Measurements from ENCODE around the gene PTPRQ.
"Not testable (repeated sequence)": the region's sequence is repeated elsewhere in the genome, so short reads cannot be mapped to it uniquely, and the experiment has no call there.

Gene PTPRQ

DNA sequence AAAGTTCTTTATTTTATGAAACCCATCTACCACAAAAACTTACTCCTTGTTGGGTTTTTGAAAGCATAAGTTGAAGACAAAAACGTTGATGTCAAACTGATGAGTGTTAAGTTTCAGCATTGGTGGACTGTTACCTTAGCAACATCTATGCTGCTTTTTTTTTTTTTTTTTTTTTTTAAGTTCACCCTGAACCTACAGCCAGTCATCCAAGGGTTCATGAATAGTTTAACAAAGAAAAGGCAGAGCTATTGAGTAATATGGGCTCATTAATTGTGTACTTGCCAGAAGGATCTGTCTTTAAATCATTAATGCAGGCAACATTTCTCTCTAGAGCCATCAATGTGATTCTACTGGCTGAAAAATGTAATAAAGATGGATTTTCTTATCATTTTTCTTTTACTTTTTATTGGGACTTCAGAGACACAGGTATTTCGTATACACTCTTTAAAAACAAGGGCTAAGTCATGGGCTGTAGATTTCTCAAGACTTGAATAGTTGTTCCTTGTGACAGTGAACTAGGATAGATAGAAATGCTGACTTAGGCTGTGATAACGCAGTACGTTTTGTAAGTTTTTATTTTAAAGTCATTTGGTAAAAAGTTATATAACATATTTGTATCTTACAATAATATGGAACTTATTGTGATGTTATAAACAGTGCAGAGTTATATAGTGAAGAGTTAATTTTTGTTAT lies at the start of gene PTPRQ:
Gene PTPRQ (plus strand): TSS at position 262 of the 693 bp plus-strand sequence. CDS start 111 bp downstream, at position 373.
- DNase-seq: no peak

GRCh38 chr12:80400571-80400991 lies 43.5 kb upstream of the PTPRQ start:
- no peak for DNase-seq

GRCh38 chr12:80401191-80401590 lies 42.8 kb upstream of the PTPRQ start:
- no peak for DNase-seq

DNA sequence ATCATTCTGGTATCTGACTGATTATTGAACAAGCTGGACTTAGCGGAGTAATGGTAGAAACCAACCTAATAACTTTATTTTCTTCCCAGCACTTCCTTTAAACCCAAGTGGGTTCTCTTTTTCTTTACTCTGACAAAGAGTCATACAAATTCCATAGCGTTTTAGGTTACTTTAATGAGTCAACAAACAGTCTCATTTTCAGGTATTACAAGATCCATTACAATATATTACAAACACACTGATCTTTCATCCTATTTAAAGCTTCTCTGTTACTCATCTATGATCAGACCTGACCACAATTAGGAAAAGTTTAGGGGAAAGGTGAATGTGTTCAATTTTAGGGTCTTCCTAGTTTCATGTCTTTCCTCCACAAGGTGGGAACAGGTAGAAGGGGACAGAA lies 39.4 kb upstream of the PTPRQ start:
- no peak for DNase-seq

GRCh38 chr12:80406253-80406652 lies 37.8 kb upstream of the PTPRQ start:
- DNase-seq: no peak

GRCh38 chr12:80411787-80412186 lies 32.2 kb upstream of the PTPRQ start:
- no peak for DNase-seq

DNA sequence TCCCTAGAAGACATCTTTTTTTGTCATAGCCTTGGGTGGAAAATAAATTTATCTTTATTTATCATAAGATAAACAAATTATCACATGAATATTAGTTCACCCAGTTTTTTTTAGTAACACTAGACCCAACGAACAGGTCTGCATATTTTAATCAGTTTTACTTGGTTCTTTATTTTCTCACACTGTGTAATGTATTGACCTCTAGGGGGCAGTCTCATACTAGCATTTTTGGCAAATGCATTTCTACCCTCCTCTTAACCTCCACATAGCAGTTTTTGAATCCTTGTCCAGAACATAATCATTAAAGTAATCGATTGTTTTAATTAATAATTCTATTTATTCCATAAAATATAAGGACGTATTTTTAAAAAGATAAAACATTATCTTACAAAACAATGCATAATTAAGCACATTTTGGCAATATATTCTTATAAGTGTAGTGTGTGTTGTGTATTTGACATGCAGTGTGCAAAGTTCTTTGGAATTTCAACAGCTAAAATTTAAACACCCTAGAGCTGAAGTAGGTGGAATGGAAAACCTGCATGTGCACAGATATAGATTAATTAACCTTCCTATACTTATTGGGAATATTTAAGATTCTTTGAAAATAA lies 31.6 kb upstream of the PTPRQ start:
- DNase-seq: peak; percentile 87

DNA sequence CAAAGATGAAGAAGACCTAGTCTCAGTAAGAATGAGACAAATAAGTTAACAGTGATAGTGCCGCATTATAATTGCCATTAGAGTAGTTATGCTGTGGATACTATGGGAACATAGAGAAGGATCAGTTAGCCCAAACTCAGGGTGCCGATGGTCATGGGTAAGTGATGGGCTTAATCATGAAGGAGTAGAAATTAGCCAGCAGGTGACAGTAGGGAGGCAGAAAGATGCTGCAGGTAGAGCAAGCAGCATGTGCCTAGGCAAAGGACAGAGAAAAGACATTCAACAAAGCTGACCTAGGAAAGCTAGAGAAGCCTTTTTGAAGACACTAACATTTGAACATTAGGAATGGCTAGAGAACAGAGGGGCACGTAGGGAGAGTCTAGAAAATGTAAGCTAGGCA lies 30.6 kb upstream of the PTPRQ start:
- no peak for DNase-seq

DNA sequence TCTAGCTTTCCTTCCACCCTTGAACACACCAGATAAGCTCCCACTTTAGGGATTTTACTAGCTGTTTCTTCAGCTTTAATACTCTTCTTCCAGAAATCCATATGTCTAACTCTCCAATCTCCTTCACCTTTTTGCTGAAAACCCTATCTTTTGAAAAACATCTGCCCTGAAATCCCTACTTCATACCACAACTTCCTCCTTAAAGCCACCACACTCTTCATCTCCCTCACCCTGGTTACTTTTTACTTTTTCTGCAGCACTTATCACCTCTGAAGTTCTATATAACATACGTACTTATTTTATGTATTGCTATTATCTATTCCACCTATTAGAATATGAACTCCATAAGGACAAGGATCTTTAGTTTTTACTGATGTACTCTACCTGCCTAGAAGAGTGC lies 28.6 kb upstream of the PTPRQ start:
- DNase-seq: no peak

GRCh38 chr12:80419644-80420043 lies 24.4 kb upstream of the PTPRQ start:
- DNase-seq: no peak

- no peak for DNase-seq
Observed at GRCh38 chr12:80420075-80420474, 24.0 kb upstream of the PTPRQ start.

DNA sequence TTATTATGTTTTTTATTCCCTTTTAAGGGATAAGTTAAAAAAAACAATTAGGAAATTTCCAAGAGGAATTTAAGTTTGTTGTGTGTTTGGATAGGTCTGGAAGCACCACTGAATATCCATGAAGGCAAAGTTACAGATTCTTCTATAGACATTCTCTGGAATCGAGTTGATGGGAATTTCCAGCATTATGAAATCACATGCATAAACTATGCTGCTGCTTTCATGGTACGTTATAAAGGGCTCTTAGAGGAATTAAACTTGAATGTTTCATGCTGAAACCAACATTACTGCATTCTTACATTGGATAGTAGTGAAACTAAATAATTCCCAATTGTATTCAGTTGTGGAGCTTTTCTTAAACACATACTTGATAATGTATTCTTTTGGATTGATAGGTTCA lies 21.5 kb upstream of the PTPRQ start:
- no peak for DNase-seq

DNA sequence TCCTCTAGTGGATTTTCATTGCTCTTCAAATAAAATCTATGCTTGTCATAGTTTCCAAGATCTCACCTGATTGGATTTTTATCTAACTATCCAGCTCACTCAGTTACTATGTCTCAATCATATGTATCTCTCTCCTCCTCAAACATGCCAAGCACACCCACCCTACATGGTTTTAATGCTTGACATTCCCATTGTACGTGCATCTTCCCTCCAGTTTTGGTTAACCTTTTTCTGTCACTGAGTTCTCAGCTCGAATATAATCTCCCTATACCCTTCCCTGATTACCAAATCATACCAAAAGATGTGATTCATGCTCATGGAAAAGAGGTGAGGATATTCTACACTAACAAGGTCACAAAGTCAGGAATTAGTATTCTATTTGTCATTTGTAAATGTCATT lies 12.0 kb upstream of the PTPRQ start:
- DNase-seq: no peak

DNA sequence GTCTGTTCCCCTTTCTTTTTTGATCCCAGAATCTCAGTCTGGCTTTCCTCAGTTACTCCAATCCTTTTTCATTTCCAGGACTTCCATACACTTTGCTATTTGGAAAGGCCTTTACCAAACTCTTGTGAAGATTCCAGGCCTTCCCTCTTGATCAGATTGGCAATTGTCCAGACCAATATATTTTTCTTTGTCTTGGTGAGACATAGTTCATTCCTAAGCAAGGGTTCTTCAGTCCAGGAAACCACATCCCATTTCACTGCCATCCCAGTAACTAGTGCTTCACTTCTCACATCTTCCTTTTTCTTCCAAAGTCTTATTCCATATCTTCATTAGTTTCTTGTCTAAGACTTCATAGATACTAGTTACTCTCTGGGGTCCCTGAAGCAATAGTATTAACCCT lies 2.1 kb upstream of the PTPRQ start:
- DNase-seq: no peak

GRCh38 chr12:80442426-80443222 lies 1.4 kb upstream of the PTPRQ start:
- DNase-seq: no peak

GRCh38 chr12:80445083-80445793 lies 1.2 kb downstream of the PTPRQ start:
- DNase-seq: no peak

DNA sequence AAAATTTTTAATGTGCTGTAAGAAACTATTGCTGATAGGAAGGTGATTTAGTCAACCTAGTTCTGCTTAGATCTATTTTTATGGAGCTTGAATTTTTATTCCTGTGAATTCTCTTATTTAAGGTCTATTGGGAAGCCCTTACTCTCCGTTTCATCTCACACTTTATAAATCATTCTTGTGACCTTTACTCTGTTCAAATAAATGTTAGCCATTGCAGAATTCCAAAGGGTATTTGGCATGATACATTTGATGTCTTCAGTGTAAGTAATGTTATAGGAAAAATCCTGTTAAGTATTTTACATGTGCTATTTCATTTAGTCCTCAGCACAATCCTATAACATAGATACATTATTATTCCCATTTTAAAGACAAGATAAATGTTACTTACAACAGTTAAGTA lies 12.5 kb downstream of the PTPRQ start:
- DNase-seq: no peak

- no peak for DNase-seq
Observed at GRCh38 chr12:80460972-80461371, 16.9 kb downstream of the PTPRQ start.

DNA sequence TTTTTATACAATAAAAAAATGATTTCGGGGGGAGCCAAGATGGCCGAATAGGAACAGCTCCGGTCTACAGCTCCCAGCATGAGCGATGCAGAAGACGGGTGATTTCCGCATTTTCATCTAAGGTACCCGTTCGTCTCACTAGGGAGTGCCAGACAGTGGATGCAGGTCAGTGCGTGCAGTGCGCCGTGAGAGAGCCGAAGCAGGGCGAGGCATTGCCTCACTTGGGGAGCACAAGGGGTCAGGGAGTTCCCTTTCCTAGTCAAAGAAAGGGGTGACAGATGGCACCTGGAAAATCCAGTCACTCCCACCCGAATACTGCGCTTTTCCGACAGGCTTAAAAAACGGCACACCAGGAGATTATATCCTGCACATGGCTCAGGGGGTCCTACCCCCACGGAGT lies 17.8 kb downstream of the PTPRQ start:
- DNase-seq: not testable (repeated sequence)

DNA sequence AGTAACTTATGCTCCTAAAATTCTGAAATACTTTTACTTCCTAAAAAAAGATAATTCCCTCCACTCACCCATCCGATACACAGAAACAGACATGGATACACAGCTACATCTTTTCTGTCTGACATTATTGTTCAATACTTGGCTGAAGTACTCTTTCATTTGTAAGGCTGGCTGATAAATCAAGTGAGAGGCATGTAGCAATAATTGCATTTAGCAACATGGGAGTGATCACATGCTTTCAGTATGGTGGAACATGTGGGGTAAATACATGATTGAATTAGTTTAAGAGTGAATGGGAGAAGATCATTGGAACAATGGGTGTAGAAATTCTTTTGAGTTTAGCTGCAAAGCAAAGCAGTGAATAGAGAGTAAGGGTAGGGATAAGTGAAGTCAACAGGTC lies 25.6 kb downstream of the PTPRQ start:
- no peak for DNase-seq

DNA sequence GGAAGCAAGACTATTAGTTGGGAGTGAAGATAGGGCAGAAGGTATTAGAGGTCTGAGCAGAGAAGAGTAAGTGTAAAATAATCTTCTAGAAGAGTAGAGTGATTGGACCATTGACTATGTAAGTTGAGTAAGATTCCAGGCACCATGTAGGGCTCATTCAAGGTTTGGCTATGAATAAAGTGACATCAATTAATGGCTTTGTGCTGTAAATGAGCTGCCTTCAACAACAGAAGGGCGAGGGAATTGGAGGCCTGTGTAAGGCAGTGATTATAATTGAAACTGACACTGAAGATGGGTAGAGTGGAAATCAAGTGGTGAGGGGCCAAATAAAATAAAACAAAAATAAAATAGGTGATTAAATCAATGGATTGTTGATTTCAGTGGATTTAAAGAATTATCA lies 26.4 kb downstream of the PTPRQ start:
- DNase-seq: no peak

- no peak for DNase-seq
Observed at GRCh38 chr12:80472236-80472635, 28.2 kb downstream of the PTPRQ start.

DNA sequence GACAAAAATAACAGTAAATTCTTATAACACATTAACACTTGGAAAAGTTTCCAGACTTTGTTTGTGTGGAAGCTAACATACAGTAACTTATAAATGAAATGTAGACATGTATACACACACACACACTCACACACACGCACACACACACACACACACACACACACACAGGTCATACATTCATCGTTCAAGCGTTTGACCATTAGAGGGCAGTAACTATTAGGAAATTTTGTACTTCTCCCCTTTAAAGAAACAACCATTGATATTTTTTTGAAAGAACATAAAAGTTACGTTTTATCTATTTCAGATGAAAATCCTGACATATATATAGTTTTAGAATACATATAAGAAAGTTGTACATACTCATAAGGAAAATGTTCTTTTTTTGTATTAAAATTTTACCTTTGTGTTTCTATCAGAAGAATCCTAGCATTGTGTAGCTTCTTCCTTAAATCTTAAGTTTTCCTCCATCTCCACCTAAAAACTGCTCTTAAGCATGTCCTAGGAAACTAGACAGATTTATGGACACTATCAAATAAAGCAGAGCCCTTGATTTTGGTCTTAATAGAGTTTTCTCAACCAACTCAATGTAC lies 29.0 kb downstream of the PTPRQ start:
- peak; percentile 56 for DNase-seq

Data from hematopoietic multipotent progenitor cell treated with erythropoietin and hydrocortisone succinate and interleukin-3 and kit ligand, for 6 days (in vitro differentiated cells).